ENCODE results near the gene CAND2.
"Not testable (repeated sequence)": the region's sequence is repeated elsewhere in the genome, so short reads cannot be mapped to it uniquely, and the experiment has no call there.

CAND2 gene

GRCh38 chr3:12833222-12834161, 37.0 kb downstream of the CAND2 start:
- no peaks in the 10 kb centered on the region for H3K27me3 ChIP-seq (ENCODE audit: control insufficient read depth in 1 of 2, insufficient read depth in 2 of 2, low read length in 2 of 2)
- peaks cover 3% of the 10 kb centered on the region for H3K4me1 ChIP-seq (ENCODE audit: insufficient read depth, low read length)
- no peaks in the 10 kb centered on the region for H3K9me3 ChIP-seq (ENCODE audit: low read length)
- H3K36me3 ChIP-seq (ENCODE audit: insufficient read depth, low read length): peaks cover 83% of the 10 kb centered on the region
- H3K27ac ChIP-seq (ENCODE audit: low read depth, low read length): no peak overlapping the region
- H3K4me3 ChIP-seq (ENCODE audit: low read depth in 1 of 2, low read length in 2 of 2): no peak overlapping the region
- H3K9ac ChIP-seq (ENCODE audit: low read length): no peak overlapping the region

GRCh38 chr3:12835052-12835665, 38.7 kb downstream of the CAND2 start:
- Histone ChIP-seq H3K36me3 (ENCODE audit: insufficient read depth, low read length) (peaks cover 83% of the 10 kb centered on the region), H3K4me1 (ENCODE audit: insufficient read depth, low read length) (peaks cover 20% of the 10 kb centered on the region), H3K27me3 (ENCODE audit: control insufficient read depth in 1 of 2, insufficient read depth in 2 of 2, low read length in 2 of 2) (no peaks in the 10 kb centered on the region), H3K9me3 (ENCODE audit: low read length) (no peaks in the 10 kb centered on the region), H3K27ac (ENCODE audit: low read depth, low read length) (no peak overlapping the region), H3K9ac (ENCODE audit: low read length) (no peak overlapping the region), H3K4me3 (ENCODE audit: low read depth in 1 of 2, low read length in 2 of 2) (no peak overlapping the region)

- H3K9me3 ChIP-seq (ENCODE audit: low read length): no peaks in the 10 kb centered on the region
- H3K27ac ChIP-seq (ENCODE audit: low read depth, low read length): no peak overlapping the region
- H3K9ac ChIP-seq (ENCODE audit: low read length): no peak overlapping the region
- H3K27me3 ChIP-seq (ENCODE audit: control insufficient read depth in 1 of 2, insufficient read depth in 2 of 2, low read length in 2 of 2): no peaks in the 10 kb centered on the region
- no peak overlapping the region for H3K4me3 ChIP-seq (ENCODE audit: low read depth in 1 of 2, low read length in 2 of 2)
- peaks cover 70% of the 10 kb centered on the region for H3K36me3 ChIP-seq (ENCODE audit: insufficient read depth, low read length)
- peaks cover 26% of the 10 kb centered on the region for H3K4me1 ChIP-seq (ENCODE audit: insufficient read depth, low read length)
These were observed 41.0 kb downstream of the CAND2 start for GRCh38 chr3:12837295-12837986.

- Histone ChIP-seq H3K36me3 (ENCODE audit: insufficient read depth, low read length) (peaks cover 60% of the 10 kb centered on the region), H3K27ac (ENCODE audit: low read depth, low read length) (no peak overlapping the region), H3K9me3 (ENCODE audit: low read length) (no peaks in the 10 kb centered on the region), H3K27me3 (ENCODE audit: control insufficient read depth in 1 of 2, insufficient read depth in 2 of 2, low read length in 2 of 2) (no peaks in the 10 kb centered on the region), H3K4me1 (ENCODE audit: insufficient read depth, low read length) (peaks cover 26% of the 10 kb centered on the region), H3K4me3 (ENCODE audit: low read depth in 1 of 2, low read length in 2 of 2) (no peak overlapping the region), H3K9ac (ENCODE audit: low read length) (peak overlapping the region; percentile 35)
These were observed 41.9 kb downstream of the CAND2 start for GRCh38 chr3:12838179-12838965.

GRCh38 chr3:12839156-12839946, 42.9 kb downstream of the CAND2 start:
- H3K4me1 ChIP-seq (ENCODE audit: insufficient read depth, low read length): peaks cover 26% of the 10 kb centered on the region
- H3K4me3 ChIP-seq (ENCODE audit: low read depth in 1 of 2, low read length in 2 of 2): peak overlapping the region in 1 of 2 donors; percentile 75
- no peaks in the 10 kb centered on the region for H3K9me3 ChIP-seq (ENCODE audit: low read length)
- H3K9ac ChIP-seq (ENCODE audit: low read length): peak overlapping the region; percentile 89
- peaks cover 52% of the 10 kb centered on the region for H3K36me3 ChIP-seq (ENCODE audit: insufficient read depth, low read length)
- no peaks in the 10 kb centered on the region for H3K27me3 ChIP-seq (ENCODE audit: control insufficient read depth in 1 of 2, insufficient read depth in 2 of 2, low read length in 2 of 2)
- H3K27ac ChIP-seq (ENCODE audit: low read depth, low read length): no peak overlapping the region

- peaks cover 26% of the 10 kb centered on the region for H3K4me1 ChIP-seq (ENCODE audit: insufficient read depth, low read length)
- not testable (repeated sequence) for H3K27ac ChIP-seq (ENCODE audit: low read depth, low read length); H3K9me3 ChIP-seq (ENCODE audit: low read length); H3K27me3 ChIP-seq (ENCODE audit: control insufficient read depth in 1 of 2, insufficient read depth in 2 of 2, low read length in 2 of 2)
- H3K4me3 ChIP-seq (ENCODE audit: low read depth in 1 of 2, low read length in 2 of 2): peak overlapping the region in 1 of 2 donors; percentile 75
- H3K36me3 ChIP-seq (ENCODE audit: insufficient read depth, low read length): peaks cover 46% of the 10 kb centered on the region
- peak overlapping the region; percentile 89 for H3K9ac ChIP-seq (ENCODE audit: low read length)
These were observed 43.7 kb downstream of the CAND2 start for GRCh38 chr3:12840148-12840547.

- Histone ChIP-seq H3K36me3 (ENCODE audit: insufficient read depth, low read length) (peaks cover 41% of the 10 kb centered on the region), H3K27ac (ENCODE audit: low read depth, low read length) (peak overlapping the region; percentile 97), H3K4me3 (ENCODE audit: low read depth in 1 of 2, low read length in 2 of 2) (peak overlapping the region; percentile 75 to 91), H3K9me3 (ENCODE audit: low read length) (no peaks in the 10 kb centered on the region), H3K9ac (ENCODE audit: low read length) (peak overlapping the region; percentile 89), H3K4me1 (ENCODE audit: insufficient read depth, low read length) (peaks cover 26% of the 10 kb centered on the region), H3K27me3 (ENCODE audit: control insufficient read depth in 1 of 2, insufficient read depth in 2 of 2, low read length in 2 of 2) (no peaks in the 10 kb centered on the region)
These were observed 44.2 kb downstream of the CAND2 start for GRCh38 chr3:12840591-12841148.

GRCh38 chr3:12841149-12841969, 44.9 kb downstream of the CAND2 start, which contains the start of gene RPL32:
Gene RPL32 (minus strand): TSS chr3:12841565. CDS start chr3:12840237, 1,328 bp downstream.
- Histone ChIP-seq H3K9me3 (ENCODE audit: low read length) (no peaks in the 10 kb centered on the region), H3K4me3 (ENCODE audit: low read depth in 1 of 2, low read length in 2 of 2) (peak within 1 kb of the TSS; percentile 75 to 91)

GRCh38 chr3:12841970-12842328, 45.5 kb downstream of the CAND2 start:
- peaks cover 30% of the 10 kb centered on the region for H3K36me3 ChIP-seq (ENCODE audit: insufficient read depth, low read length)
- peak overlapping the region in 1 of 2 donors; percentile 30 for H3K4me3 ChIP-seq (ENCODE audit: low read depth in 1 of 2, low read length in 2 of 2)
- H3K27ac ChIP-seq (ENCODE audit: low read depth, low read length): peak overlapping the region; percentile 97
- no peaks in the 10 kb centered on the region for H3K9me3 ChIP-seq (ENCODE audit: low read length)
- no peaks in the 10 kb centered on the region for H3K27me3 ChIP-seq (ENCODE audit: control insufficient read depth in 1 of 2, insufficient read depth in 2 of 2, low read length in 2 of 2)
- H3K4me1 ChIP-seq (ENCODE audit: insufficient read depth, low read length): peaks cover 26% of the 10 kb centered on the region
- H3K9ac ChIP-seq (ENCODE audit: low read length): peak overlapping the region; percentile 89

More at GRCh38 chr3:12841149-12841969, 44.9 kb downstream of the CAND2 start, which contains the start of gene RPL32:
- Histone ChIP-seq H3K27ac (ENCODE audit: low read depth, low read length) (peak within 1 kb of the TSS; percentile 97), H3K9ac (ENCODE audit: low read length) (peak within 1 kb of the TSS; percentile 89), H3K36me3 (ENCODE audit: insufficient read depth, low read length) (peaks cover 36% of the 10 kb centered on the region), H3K4me1 (ENCODE audit: insufficient read depth, low read length) (peaks cover 26% of the 10 kb centered on the region), H3K27me3 (ENCODE audit: control insufficient read depth in 1 of 2, insufficient read depth in 2 of 2, low read length in 2 of 2) (no peaks in the 10 kb centered on the region)
